ENCODE measurements around the gene CFAP157. TPM values are rescaled to one million over a fixed set of nuclear protein-coding genes. Genes with fewer than 3 reads are reported as not detected.

CFAP157 gene
- total and polyA plus RNA-seq, 2 donors (not counting 3 experiments of a cell fraction or from before 2014, with no cell fraction given): 0.03 TPM; not detected in 1

- intact Hi-C loops (cut with micrococcal nuclease): loop anchor here (1.0 kb wide), 6 partner anchors 29 to 186 kb away; no protein-coding TSS in a partner anchor
These were observed 28.9 kb downstream of the CFAP157 start for GRCh38 chr9:127735530-127736185.

More at GRCh38 chr9:127735530-127736185, 28.9 kb downstream of the CFAP157 start:
- peaks cover 13 to 31% of the 10 kb centered on the region in 2 experiments for H3K36me3 ChIP-seq (ENCODE audit: control insufficient read depth in 2 of 2, extremely low read depth in 1 of 2, insufficient read depth in 2 of 2, low read length in 2 of 2)
- ChIA-PET CTCF (interaction anchor here (1.0 to 2.4 kb wide), 33 partner anchors 9 to 311 kb away, joined by 3 to 94 read pairs (median 7); partner anchors contain the start of genes CDK9, PTRH1, STXBP1 and TTC16), POLR2A (interaction anchor here (0.9 to 1.3 kb wide), 3 partner anchors 50 to 181 kb away, joined by 3 to 4 read pairs (median 4); partner anchors contain the start of genes CDK9 and ST6GALNAC4)
- FAIRE-seq (no peak), DNase-seq (ENCODE audit: low read depth, low spot score) (no peak)
- dilution Hi-C loops (cut with MboI; ENCODE audit: extremely low pct_ligation_motif_present, low sequenced_read_pairs): no loop called here
- H3K4me1 ChIP-seq (ENCODE audit: control insufficient read depth, extremely low read depth, insufficient read depth, low read length): peaks cover 12% of the 10 kb centered on the region
- H3K4me2 ChIP-seq (ENCODE audit: insufficient read depth, low read length): peak overlapping the region; percentile 28
- no peaks in the 10 kb centered on the region for H4K20me1 ChIP-seq (replicated peaks; ENCODE audit: control insufficient read depth, extremely low read depth, insufficient read depth, low read length)
- no peaks in the 10 kb centered on the region for H3K9me3 ChIP-seq (replicated peaks; ENCODE audit: control insufficient read depth, insufficient read depth, low read length)
- H2AFZ ChIP-seq (ENCODE audit: low read depth, low read length): no peak overlapping the region
- H3K9me1 ChIP-seq (replicated peaks; ENCODE audit: control insufficient read depth, extremely low read depth, insufficient read depth, low read length): no peaks in the 10 kb centered on the region
- peak overlapping the region; percentile 55 for H3K9ac ChIP-seq (replicated peaks; ENCODE audit: extremely low read depth, insufficient read depth, low read length)
- H3K27me3 ChIP-seq (ENCODE audit: control insufficient read depth in 2 of 2, insufficient read depth in 2 of 2, low read length in 2 of 2): no peaks in the 10 kb centered on the region
- no TSS peak for BruUV-seq (replicated peaks)
- no peak overlapping the region for H3K4me3 ChIP-seq (replicated peaks in 1 of 3; ENCODE audit: insufficient read depth in 1 of 3, low read depth in 1 of 3, low read length in 3 of 3)
- H3K79me2 ChIP-seq (ENCODE audit: control insufficient read depth, insufficient read depth, low read length): peaks cover 2% of the 10 kb centered on the region
- no peak for TF ChIP-seq POLR2AphosphoS5 (IDR thresholded peaks at IDR 0.05; ENCODE audit: insufficient read depth, low read depth, low read length)
- no peak for TF ChIP-seq GATA2 (IDR thresholded peaks at IDR 0.05; ENCODE audit: insufficient read depth, insufficient read length, low read depth, low read length)
- no peak for TF ChIP-seq CTCF (IDR thresholded peaks at IDR 0.05; ENCODE audit: extremely low read depth in 1 of 2, insufficient read depth in 1 of 2, low read depth in 1 of 2, low read length in 2 of 2)
- peak; percentile 20 for TF ChIP-seq POLR2A (IDR thresholded peaks at IDR 0.05; ENCODE audit: low read depth, low read length)
- TF ChIP-seq EZH2 (IDR thresholded peaks at IDR 0.05; ENCODE audit: borderline replicate concordance, low read depth, low read length, severe bottlenecking): no peak
- H3K27ac ChIP-seq (ENCODE audit: insufficient read depth, low read depth, low read length): peak overlapping the region; percentile 68

Measured in endothelial cell of umbilical vein (primary cell).